Panc1 (cell line): ENCODE results near the gene PTPRK.

Experiments used
- CTCF ChIP-seq: fragments of 450-650 bp; IDR thresholded peaks from 2 replicates; pipeline ENCODE4 v1.5.1; 2017; ENCODE audit warnings: mild to moderate bottlenecking
- POLR2AphosphoS5 ChIP-seq: IDR thresholded peaks from 2 replicates; pipeline ENCODE4 v1.6.1; 2012; ENCODE audit warnings: mild to moderate bottlenecking, low read depth, low read length, moderate library complexity
- REST ChIP-seq, 2 experiments: IDR thresholded peaks; 2 replicates each; pipeline ENCODE4 v1.6.1; 2011 to 2012; ENCODE audit warnings: low read depth in 2 of 2, control low read depth in 1 of 2, low read length in 1 of 2, mild to moderate bottlenecking in 1 of 2, moderate library complexity in 1 of 2; ENCODE audit not compliant: insufficient read depth in 1 of 2

DNA sequence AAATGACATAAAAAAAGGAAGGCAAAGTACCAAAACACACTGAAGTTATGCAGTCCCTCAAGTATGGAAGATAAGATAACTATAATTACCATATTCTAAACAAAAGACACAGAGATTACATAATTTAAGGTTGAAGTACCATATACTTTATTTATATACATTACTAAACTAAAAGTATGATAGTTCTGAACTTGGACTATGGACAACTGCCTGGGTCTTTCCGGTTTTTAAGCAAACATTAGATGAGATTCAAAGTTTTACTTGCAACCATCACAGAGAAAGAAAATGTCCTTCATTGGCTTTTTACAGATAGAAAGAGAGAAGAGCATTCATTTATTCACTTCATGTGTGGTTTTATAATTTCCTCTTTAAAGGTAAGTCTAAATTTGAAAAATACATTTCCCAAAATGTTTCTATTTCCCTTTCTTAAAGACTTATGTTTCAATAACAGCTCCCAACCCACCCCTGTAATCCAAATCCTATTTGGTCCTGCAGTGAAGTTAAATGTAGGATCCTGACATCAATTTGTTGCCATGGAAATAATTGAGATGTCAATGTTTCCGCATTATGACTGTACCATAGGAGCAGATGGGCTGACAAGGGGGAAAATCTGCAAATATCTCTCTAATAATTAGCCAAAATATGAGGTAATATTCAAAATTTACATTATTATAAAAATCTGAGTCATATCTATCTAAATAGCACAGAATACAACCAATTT is 63.7 kb downstream of the PTPRK start:
- TF ChIP-seq POLR2AphosphoS5 (no peak), CTCF (no peak), REST (IDR thresholded peaks at IDR 0.05; ENCODE audit: insufficient read depth in 1 of 2, low read depth in 2 of 2, low read length in 1 of 2) (no peak)
